ENCODE results near the gene PRDM16. TPM values are rescaled to one million over a fixed set of nuclear protein-coding genes. Genes with fewer than 3 reads are reported as not detected.

The PRDM16 gene
- total and polyA plus RNA-seq, 2 experiments from 2014 or later: 0.14 to 0.16 TPM

- no peak for TF ChIP-seq ETS1 (IDR thresholded peaks at IDR 0.05)
- TF ChIP-seq CTCF (conservative IDR thresholded peaks at IDR 0.05; ENCODE audit: low read depth in 2 of 2): no peak
- no peak for TF ChIP-seq CREB1 (CRISPR knock-in tag; IDR thresholded peaks at IDR 0.05; ENCODE audit: low read depth)
- no peak for TF ChIP-seq NANOG (IDR thresholded peaks at IDR 0.05; ENCODE audit: borderline replicate concordance)
Observed at GRCh38 chr1:3310718-3311400, 241.9 kb downstream of the PRDM16 start (continued).

- Histone ChIP-seq H3K36me3 (ENCODE audit: insufficient read depth) (no peaks in the 10 kb centered on the region), H3K4me3 (no peak overlapping the region), H3K27ac (ENCODE audit: low read depth) (no peak overlapping the region), H3K27me3 (ENCODE audit: insufficient read depth) (no peaks in the 10 kb centered on the region), H3K4me1 (ENCODE audit: insufficient read depth) (peaks cover 7% of the 10 kb centered on the region), H3F3A (replicated peaks; ENCODE audit: low read depth) (no peaks in the 10 kb centered on the region), H2AFZ (no peak overlapping the region), H4K20me1 (replicated peaks; ENCODE audit: insufficient read depth) (no peaks in the 10 kb centered on the region), H3K9me2 (ENCODE audit: insufficient read depth) (no peaks in the 10 kb centered on the region), H3K79me2 (replicated peaks; ENCODE audit: insufficient read depth) (no peaks in the 10 kb centered on the region), H3K4me2 (no peak overlapping the region)
- Mint-ChIP-seq H3K4me3 (no peak overlapping the region), H3K36me3 (ENCODE audit: low read depth) (no peaks in the 10 kb centered on the region), H3K4me1 (peaks cover 38% of the 10 kb centered on the region), H3K27me3 (ENCODE audit: insufficient read depth, low read depth, poor library complexity) (peaks cover 37% of the 10 kb centered on the region), H3K9me3 (no peaks in the 10 kb centered on the region), H3K27ac (no peak overlapping the region)
- no peak for DNase-seq (ENCODE audit: low spot score)
- no peak for ATAC-seq
- no peak for TF ChIP-seq REST (IDR thresholded peaks at IDR 0.05; ENCODE audit: unreplicated experiment)
- no peak for TF ChIP-seq ZNF462 (CRISPR knock-in tag; IDR thresholded peaks at IDR 0.05)
- TF ChIP-seq CREB1 (CRISPR knock-in tag; IDR thresholded peaks at IDR 0.05; ENCODE audit: low read depth): no peak
- no peak for TF ChIP-seq NANOG (IDR thresholded peaks at IDR 0.05; ENCODE audit: borderline replicate concordance)
- TF ChIP-seq ZNF331 (CRISPR knock-in tag; IDR thresholded peaks at IDR 0.05; ENCODE audit: low read depth): no peak
- no peak for TF ChIP-seq STAT1 (IDR thresholded peaks at IDR 0.05; ENCODE audit: unreplicated experiment)
- no peak for TF ChIP-seq POLR2AphosphoS5 (IDR thresholded peaks at IDR 0.05; ENCODE audit: low read depth)
- no peak for TF ChIP-seq ZNF114 (CRISPR knock-in tag; IDR thresholded peaks at IDR 0.05)
Observed at GRCh38 chr1:3311711-3312110, 242.7 kb downstream of the PRDM16 start.

Measured in GM23338 (cell line).